GM21381 (cell line): ENCODE measurements around the gene TMC6.

Experiments used
- ATAC-seq: cut with Tn5 transposase; IDR thresholded peaks from one replicate; pipeline ENCODE4 v1.9.1; 2021; ENCODE audit warnings: mild to moderate bottlenecking, moderate library complexity; ENCODE audit not compliant: unreplicated experiment

The TMC6 gene

GRCh38 chr17:78137392-78138203, 9.0 kb upstream of the TMC6 start:
- no peak for ATAC-seq

GRCh38 chr17:78135858-78136500, 7.4 kb upstream of the TMC6 start:
- no peak for ATAC-seq

DNA sequence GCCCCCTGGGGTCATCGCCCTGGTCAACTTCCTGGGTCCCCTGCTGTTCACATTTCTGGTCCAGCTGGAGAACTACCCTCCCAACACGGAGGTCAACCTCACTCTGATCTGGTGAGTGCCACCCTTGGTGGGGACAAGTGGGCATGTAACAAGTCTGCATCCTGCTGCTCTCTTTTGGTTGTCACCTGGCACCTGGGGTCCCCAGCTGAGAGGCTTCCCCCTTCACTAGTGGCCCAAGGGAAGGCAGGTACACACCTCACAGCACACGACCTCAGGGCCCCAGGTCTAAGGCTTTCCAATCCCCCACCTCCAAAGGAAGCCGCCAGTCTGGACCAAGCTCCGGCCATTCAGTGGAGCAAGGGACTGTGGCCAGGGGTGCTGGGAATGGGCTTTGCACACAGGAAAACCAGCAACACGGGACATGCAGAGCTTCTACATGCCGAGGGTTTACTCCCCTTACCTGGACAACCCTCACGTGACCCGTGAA, 6.4 kb upstream of the TMC6 start:
- no peak for ATAC-seq

- no peak for ATAC-seq
These were observed 5.7 kb upstream of the TMC6 start for GRCh38 chr17:78133971-78134898.

- ATAC-seq = no peak
These were observed 4.8 kb upstream of the TMC6 start for GRCh38 chr17:78133179-78133951.

DNA sequence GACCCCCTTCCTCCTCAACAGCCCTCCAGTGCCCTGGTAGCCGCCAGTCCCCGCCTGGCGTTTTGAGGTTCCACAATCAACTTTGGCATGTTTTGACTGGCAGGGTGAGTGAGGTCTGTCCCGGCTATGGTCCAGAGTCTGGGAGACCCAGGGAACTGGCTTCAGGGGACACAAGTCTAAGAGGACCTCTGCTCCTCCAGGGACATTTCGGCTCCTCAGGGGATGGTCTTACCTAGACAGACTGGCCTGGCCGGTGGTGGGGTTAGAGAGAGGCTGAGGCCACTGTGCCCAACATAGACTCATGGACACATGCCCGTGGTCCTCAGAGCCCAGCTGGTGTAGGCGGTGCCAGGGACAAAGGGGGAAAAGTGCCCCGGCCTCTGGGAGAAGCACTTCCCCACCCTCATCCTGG, 4.2 kb upstream of the TMC6 start:
- ATAC-seq = no peak

DNA sequence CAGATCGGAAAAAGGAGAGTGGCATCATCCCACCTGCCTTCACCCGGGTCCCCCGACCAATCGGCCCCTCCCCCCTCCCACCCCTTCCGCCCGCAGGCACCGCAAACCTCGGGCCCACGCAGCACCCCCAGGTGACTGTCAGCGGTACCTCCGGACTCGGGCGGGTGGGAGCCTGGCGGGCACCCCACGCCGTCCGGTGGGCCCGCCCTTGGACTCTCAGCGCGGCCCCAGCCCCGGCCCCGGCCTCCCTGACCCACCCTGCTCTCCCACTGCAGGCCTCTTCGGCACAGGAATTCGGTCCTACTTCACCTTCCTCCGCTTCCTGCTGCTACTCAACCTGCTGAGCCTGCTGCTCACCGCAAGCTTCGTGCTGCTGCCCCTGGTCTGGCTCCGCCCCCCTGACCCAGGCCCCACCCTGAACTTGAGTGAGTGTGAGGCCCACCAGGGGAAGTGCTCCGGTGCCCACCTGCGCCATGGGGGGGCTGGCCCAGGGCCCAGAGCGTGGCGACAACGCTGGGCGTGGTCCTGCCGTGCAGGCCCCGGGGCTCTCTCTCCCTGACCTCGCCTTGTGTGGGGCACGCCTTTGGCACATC, 3.6 kb upstream of the TMC6 start:
- no peak for ATAC-seq

DNA sequence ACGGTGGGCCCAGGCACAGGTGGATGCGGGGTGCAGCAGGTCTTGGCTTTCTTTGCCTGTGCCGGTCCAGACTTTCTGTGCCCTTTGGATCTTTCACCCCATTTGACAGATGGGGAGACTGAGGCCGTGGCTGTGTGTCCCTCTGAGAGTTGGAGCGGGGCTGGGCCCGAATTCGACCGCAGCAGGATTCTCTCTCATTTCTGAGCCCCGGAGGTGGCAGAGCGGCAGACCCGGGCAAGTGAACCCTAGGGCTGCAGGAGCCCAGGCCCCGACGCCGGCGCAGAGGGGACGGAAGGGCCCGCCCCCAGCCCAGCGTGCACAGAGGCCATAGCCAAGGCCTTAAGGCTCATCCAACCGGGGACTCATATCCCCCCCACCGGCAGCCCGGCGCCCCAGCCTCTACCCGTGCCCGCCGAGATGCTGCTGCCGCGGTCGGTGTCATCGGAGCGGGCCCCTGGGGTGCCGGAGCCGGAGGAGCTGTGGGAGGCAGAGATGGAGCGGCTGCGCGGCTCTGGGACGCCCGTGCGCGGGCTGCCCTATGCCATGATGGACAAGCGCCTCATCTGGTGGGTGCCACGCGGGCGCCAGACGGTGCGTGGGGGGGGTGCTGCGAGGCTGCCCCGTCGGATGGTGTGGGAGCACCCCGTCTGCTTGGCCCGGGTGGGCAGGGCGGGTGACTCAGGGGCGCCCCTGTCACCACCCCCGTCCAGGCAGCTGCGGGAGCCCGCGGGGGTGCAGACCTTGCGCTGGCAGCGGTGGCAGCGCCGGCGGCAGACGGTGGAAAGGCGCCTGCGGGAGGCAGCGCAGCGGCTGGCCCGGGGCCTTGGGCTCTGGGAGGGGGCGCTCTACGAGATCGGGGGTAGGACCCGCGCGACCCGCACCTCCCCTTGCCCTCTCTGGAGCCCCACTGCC, 2.9 kb upstream of the TMC6 start:
- no peak for ATAC-seq

GRCh38 chr17:78130437-78131101, 2.0 kb upstream of the TMC6 start, which contains the start of gene TMC8:
TSS of gene TMC8 (plus strand) at chr17:78130771. CDS start at chr17:78131589, 818 bp downstream.
- ATAC-seq = no peak

- ATAC-seq = no peak
These were observed 1.5 kb upstream of the TMC6 start for GRCh38 chr17:78130090-78130436.

DNA sequence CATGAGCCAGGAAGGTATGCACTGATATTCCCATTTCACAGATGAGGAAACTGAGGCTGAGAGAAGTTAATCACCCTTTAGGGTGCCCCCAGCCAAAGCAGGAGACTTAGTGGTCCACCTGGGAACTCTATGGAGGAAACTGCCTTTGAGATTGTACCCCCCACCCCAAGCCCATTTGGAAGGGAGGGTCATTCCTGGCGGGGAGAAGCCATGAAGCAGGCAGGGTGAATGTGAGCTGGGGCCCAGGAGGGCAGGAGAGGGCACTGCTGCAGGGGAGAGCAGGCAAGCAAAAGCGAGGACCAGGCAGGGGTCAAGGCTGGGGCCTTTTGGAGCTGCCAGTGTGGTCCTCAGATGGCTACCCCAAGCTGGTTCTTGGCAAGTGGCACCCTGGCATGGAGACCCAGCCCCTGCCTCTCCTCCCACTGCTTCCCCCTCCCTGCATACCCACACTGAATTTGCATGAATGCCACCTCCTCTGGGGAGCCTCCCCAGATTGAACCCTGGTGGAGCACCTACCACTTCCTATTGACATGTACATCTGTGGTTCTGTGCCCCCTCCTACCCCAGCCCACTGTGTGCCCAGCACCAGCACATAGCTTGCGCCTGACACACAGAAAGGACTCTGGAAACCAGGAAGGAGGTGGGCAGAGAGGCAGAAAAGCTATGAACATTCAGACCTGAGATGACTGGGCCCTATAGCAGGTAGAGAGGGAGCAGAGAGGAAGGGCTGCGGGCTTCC, 965 bp upstream of the TMC6 start:
- ATAC-seq = no peak

- no peak for ATAC-seq
These were observed 536 bp downstream of the TMC6 start for GRCh38 chr17:78127888-78128550.

DNA sequence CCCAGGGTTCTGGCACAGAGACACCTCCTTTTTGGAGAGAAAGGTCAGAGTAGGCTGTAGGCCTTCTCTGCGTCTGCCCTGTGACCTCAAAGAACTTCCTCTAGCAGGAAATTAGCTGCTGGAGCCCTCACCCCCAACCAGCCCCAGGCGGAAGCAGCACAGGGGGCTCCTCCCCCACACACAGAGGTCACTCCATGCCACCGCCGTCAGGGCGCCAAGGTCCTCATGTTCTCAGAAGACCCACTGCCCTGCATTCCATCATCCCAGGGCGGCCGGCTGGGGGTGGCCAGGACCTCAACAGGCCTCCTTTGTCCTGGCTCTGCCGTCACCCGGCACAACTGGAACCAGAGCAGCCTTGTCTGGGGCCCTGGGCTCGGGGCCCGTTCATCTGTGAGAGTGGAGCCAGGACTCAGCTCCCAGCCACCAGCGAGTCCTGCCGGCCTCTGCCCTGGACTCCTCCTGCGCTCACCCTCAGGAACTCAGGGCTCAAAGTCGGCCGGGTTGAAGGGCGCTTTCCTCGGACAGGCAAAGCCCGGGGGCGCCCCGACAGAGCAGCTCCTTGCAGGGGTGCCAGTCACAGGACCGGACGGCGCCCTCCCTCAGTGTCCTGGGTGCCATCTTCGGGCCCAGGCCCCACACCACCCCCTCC, 1.2 kb downstream of the TMC6 start:
- no peak for ATAC-seq

- no peak for ATAC-seq
These were observed 1.7 kb downstream of the TMC6 start for GRCh38 chr17:78126895-78127238.

DNA sequence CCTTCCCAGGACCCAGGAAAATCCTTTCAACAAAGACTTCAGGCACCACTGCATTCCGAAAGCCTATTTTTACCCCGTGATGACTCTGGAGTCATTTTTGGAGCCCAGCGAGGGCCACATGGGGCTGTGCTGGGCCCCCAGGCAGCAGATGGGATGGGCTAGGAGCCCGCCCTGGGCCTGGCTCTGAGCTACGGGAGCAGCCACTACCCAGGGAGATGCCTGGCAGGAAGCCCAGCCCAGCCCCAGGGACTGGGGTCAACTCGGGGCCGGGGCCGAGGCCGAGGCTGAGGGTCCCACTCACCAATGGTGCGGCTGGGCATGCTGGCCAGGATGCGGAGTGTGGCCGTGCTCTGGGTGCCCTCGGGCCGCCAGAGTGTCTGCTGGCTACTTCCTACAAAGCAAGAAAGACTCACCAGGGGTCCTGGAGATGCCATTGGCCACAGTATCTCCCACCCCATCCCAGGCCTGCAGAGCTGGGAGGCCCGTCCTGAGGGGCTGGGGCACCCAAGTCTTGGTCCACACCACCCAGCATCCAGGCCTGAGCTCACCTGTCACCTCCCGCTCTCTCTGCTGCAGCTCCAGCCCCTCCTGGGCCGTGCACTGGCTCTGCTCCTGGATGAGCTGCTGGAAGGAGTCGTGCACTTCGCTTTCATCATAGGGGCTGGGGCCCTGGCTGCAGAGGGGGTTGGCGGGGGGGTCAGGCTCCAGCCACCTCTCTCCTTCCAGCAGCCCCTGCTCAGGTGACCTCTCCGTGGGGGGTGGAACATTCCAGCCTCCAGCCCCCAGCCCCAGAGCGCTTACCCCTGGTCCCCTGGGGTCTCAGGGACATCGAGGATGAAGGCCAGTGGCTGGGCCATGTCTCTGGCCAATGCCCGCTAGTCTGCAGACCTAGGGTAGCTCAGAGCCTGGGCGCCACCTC, 2.3 kb downstream of the TMC6 start:
- ATAC-seq = no peak
